Choroid plexus epithelial cell (primary cell): ENCODE data around the gene KRT35.
A peak's percentile ranks its signal among the peaks of the same experiment; 100 is the strongest.

ENCODE experiments used
- DNase-seq: peaks from one replicate; pipeline ENCODE4 v3.0.0-alpha.2; 2010; ENCODE audit warnings: low read depth
- H3K4me3 ChIP-seq: 2 replicates; pipeline ENCODE4 v1.5.1; 2011; ENCODE audit warnings: low read depth, mild to moderate bottlenecking, control low read depth, low read length, moderate library complexity
- TF ChIP-seq, protein P1 (sequence below): conservative IDR thresholded peaks from 2 replicates; pipeline ENCODE4 v1.5.1; 2011; ENCODE audit warnings: low read depth, mild to moderate bottlenecking, control low read depth, inconsistent platforms, low read length, moderate library complexity

The KRT35 gene

GRCh38 chr17:41518789-41519449 lies 38.0 kb upstream of the KRT35 start, which contains the start of gene KRT15:
Gene KRT15 (minus strand): TSS chr17:41518890. CDS start chr17:41518827, 63 bp downstream.
- peak; percentile 29 for DNase-seq
- TF ChIP-seq, protein P1, sequence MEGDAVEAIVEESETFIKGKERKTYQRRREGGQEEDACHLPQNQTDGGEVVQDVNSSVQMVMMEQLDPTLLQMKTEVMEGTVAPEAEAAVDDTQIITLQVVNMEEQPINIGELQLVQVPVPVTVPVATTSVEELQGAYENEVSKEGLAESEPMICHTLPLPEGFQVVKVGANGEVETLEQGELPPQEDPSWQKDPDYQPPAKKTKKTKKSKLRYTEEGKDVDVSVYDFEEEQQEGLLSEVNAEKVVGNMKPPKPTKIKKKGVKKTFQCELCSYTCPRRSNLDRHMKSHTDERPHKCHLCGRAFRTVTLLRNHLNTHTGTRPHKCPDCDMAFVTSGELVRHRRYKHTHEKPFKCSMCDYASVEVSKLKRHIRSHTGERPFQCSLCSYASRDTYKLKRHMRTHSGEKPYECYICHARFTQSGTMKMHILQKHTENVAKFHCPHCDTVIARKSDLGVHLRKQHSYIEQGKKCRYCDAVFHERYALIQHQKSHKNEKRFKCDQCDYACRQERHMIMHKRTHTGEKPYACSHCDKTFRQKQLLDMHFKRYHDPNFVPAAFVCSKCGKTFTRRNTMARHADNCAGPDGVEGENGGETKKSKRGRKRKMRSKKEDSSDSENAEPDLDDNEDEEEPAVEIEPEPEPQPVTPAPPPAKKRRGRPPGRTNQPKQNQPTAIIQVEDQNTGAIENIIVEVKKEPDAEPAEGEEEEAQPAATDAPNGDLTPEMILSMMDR: peak; percentile 8
- no peak within 1 kb of the TSS for H3K4me3 ChIP-seq

- no peak for DNase-seq
- TF ChIP-seq, protein P1: no peak
- H3K4me3 ChIP-seq: no peak overlapping the region
Observed at GRCh38 chr17:41518031-41518430, 37.1 kb upstream of the KRT35 start.

DNA sequence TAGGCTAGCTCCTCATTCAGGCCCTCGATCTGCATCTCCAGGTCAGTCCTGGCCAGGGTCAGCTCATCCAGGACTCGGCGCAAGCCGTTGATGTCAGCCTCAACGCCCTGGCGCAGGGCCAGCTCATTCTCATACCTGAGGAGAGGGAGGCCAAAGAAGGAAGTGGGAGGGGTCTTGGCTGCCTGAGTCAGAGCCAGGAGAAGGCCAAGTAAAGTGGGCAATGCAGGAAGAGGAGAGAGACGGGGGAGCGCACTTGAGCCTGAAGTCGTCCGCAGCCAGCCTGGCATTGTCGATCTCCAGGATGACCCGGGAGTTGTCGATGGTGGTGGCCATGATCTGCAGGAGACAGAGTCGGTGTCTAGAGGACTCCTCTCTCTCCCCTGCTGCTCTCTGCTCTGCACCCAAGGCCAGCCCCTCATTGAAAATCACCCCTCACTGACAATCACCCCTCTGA lies 35.9 kb upstream of the KRT35 start:
- TF ChIP-seq, protein P1: no peak
- H3K4me3 ChIP-seq: no peak overlapping the region
- DNase-seq: no peak

- no peak overlapping the region for H3K4me3 ChIP-seq
- TF ChIP-seq, protein P1: no peak
- DNase-seq: no peak
Observed at GRCh38 chr17:41516147-41516829, 35.3 kb upstream of the KRT35 start.

- no peak for DNase-seq
- TF ChIP-seq, protein P1: no peak
- no peak overlapping the region for H3K4me3 ChIP-seq
Observed at GRCh38 chr17:41513168-41513547, 32.2 kb upstream of the KRT35 start.

DNA sequence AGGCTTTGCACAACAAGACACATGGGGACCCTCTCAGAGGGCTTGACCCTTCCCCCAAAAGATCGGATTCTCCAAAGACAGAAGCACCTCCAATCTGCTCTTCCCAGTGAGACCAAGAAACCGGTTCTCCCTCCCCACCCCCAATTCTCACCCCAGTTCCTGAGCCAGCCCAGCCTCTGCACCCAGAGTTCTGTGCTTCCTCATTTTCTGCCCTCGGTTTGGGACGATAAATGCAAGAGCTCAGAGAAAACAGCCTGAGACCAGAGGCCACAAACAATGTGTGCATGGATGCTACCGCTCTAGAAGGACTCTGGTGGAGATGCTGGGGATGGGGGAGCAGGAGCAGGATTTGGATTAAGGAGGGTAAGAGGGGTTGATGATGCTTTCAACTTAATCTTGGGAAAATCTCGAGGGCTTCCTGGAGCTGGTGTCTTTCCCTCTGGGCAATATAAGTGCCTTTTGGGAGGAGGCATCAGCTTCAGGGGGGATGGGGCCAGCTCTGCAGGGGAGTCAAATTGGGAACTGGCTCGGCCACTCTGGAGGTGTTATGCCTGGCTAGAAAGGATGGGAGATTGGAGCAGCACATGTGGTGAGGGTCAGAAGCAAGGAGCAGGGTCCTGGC lies 31.7 kb upstream of the KRT35 start:
- H3K4me3 ChIP-seq: no peak overlapping the region
- no peak for DNase-seq
- TF ChIP-seq, protein P1: no peak
